SK-N-SH (cell line): Measurements from ENCODE around the gene LETM1. TPM values are rescaled to one million over a fixed set of nuclear protein-coding genes. Genes with fewer than 3 reads are reported as not detected.
A peak's percentile ranks its signal among the peaks of the same experiment; 100 is the strongest.

Experiments
- CTCF ChIA-PET: fragments of 300-600, 350-600 bp; formaldehyde crosslinking; extraction: SDS; loops from one replicate; lab custom pipeline; 2021; lab: Yijun Ruan, JAX
- POLR2A ChIA-PET: fragments of 350-600 bp; sonication (Branson Sonifier 250); formaldehyde crosslinking; extraction: SDS; loops from one replicate; lab custom pipeline; 2020; ENCODE audit warnings: antibody characterized with exemption, inconsistent platforms; lab: Yijun Ruan, JAX
- DNase-seq: peaks from one replicate; pipeline ENCODE4 v3.0.0; 2012
- H2AFZ ChIP-seq: fragments of 200-600 bp; sonication (generic); 2 replicates; pipeline ENCODE4 v1.8.1; 2016; ENCODE audit warnings: antibody characterized with exemption, mild to moderate bottlenecking, low read depth
- H3F3A ChIP-seq: fragments of 200-600 bp; sonication (generic); replicated peaks from 2 replicates; pipeline ENCODE3; 2016; ENCODE audit warnings: antibody characterized with exemption, mild to moderate bottlenecking; ENCODE audit not compliant: insufficient read depth
- H3K27ac ChIP-seq, 2 experiments: fragments of 200-500 bp in 1 of 2; fragments of 200-600 bp in 1 of 2; sonication (Bioruptor generic) in 1 of 2; sonication (generic), shearing (Covaris generic) in 1 of 2; 2 replicates each; pipeline versions ENCODE4 v1.5.1 to v1.6.1; 2014 to 2016; ENCODE audit warnings: low read depth in 2 of 2, inconsistent platforms in 1 of 2, low read length in 1 of 2, mild to moderate bottlenecking in 1 of 2, mixed read lengths in 1 of 2
- H3K27me3 ChIP-seq: fragments of 200-600 bp; sonication (generic), shearing (Covaris generic); 2 replicates; pipeline ENCODE4 v1.6.1; 2016; ENCODE audit warnings: mixed run types; ENCODE audit not compliant: insufficient read depth
- H3K36me3 ChIP-seq, 2 experiments: fragments of 200-500 bp in 1 of 2; fragments of 200-600 bp in 1 of 2; sonication (Bioruptor generic) in 1 of 2; sonication (generic) in 1 of 2; replicated peaks in 1 of 2; 2 replicates each; pipeline versions ENCODE3 to v1.5.1; 2014 to 2016; ENCODE audit warnings: low read length in 1 of 2, mild to moderate bottlenecking in 1 of 2; ENCODE audit not compliant: insufficient read depth in 2 of 2, control insufficient read depth in 1 of 2
- H3K4me1 ChIP-seq, 2 experiments: fragments of 200-500 bp in 1 of 2; fragments of 200-600 bp in 1 of 2; sonication (Bioruptor generic) in 1 of 2; sonication (generic), shearing (Covaris generic) in 1 of 2; 2 replicates each; pipeline versions ENCODE4 v1.5.1 to v1.6.1; 2014 to 2016; ENCODE audit warnings: low read depth in 1 of 2, low read length in 1 of 2, mixed run types in 1 of 2; ENCODE audit not compliant: insufficient read depth in 2 of 2, control insufficient read depth in 1 of 2
- H3K4me2 ChIP-seq: fragments of 200-600 bp; sonication (generic), shearing (Covaris generic); 2 replicates; pipeline ENCODE4 v1.6.1; 2017; ENCODE audit warnings: mixed run types
- H3K4me3 ChIP-seq, 2 experiments: fragments of 200-500 bp in 1 of 2; fragments of 200-600 bp in 1 of 2; sonication (Bioruptor generic) in 1 of 2; sonication (generic), shearing (Covaris generic) in 1 of 2; 2 replicates each; pipeline versions ENCODE4 v1.5.1 to v1.8.1; 2014 to 2016; ENCODE audit warnings: low read depth in 2 of 2, inconsistent platforms in 1 of 2, low read length in 1 of 2, mild to moderate bottlenecking in 1 of 2, mixed read lengths in 1 of 2, moderate library complexity in 1 of 2
- H3K79me2 ChIP-seq: fragments of 200-600 bp; sonication (generic); 2 replicates; pipeline ENCODE4 v1.8.1; 2017; ENCODE audit warnings: mild to moderate bottlenecking; ENCODE audit not compliant: insufficient read depth
- H3K9ac ChIP-seq: fragments of 200-600 bp; sonication (generic); 2 replicates; pipeline ENCODE4 v1.6.1; 2017; ENCODE audit warnings: mixed run types
- H3K9me2 ChIP-seq: fragments of 200-600 bp; sonication (generic); 2 replicates; pipeline ENCODE4 v1.6.1; 2017; ENCODE audit warnings: mixed run types
- H3K9me3 ChIP-seq: fragments of 200-600 bp; sonication (generic); 2 replicates; pipeline ENCODE4 v1.6.1; 2017; ENCODE audit warnings: mixed run types, mild to moderate bottlenecking, moderate library complexity
- H4K20me1 ChIP-seq: fragments of 200-600 bp; sonication (generic); 2 replicates; pipeline ENCODE4 v1.6.1; 2017; ENCODE audit warnings: mild to moderate bottlenecking, mixed run types; ENCODE audit not compliant: insufficient read depth
- CHD2 ChIP-seq: fragments of 150-350 bp; IDR thresholded peaks from 2 replicates; pipeline ENCODE4 v1.6.1; 2018; ENCODE audit warnings: low read length; ENCODE audit not compliant: partially characterized antibody
- ELF1 ChIP-seq: IDR thresholded peaks from 2 replicates; pipeline ENCODE4 v1.4.0; 2012
- EP300 ChIP-seq, 2 experiments: IDR thresholded peaks; 2 replicates each; pipeline versions ENCODE4 v1.4.0 to v1.6.1; 2012; ENCODE audit warnings: borderline replicate concordance in 1 of 2, low read depth in 1 of 2, low read length in 1 of 2
- FOXJ3 ChIP-seq: sonication (generic); formaldehyde crosslinking; IDR thresholded peaks from 2 replicates; pipeline ENCODE4 v1.5.1; 2020; ENCODE audit warnings: mild to moderate bottlenecking, missing genetic modification reagents
- FOXM1 ChIP-seq: IDR thresholded peaks from 2 replicates; pipeline ENCODE4 v1.4.0; 2012; ENCODE audit warnings: low read depth, mild to moderate bottlenecking
- GABPA ChIP-seq: IDR thresholded peaks from 2 replicates; pipeline ENCODE4 v1.4.0; 2012; ENCODE audit warnings: low read depth, mild to moderate bottlenecking
- GATA2 ChIP-seq: sonication (generic); formaldehyde crosslinking; IDR thresholded peaks from 2 replicates; pipeline ENCODE4 v1.5.0; 2020; ENCODE audit warnings: mild to moderate bottlenecking, missing genetic modification reagents
- JUND ChIP-seq: IDR thresholded peaks from 2 replicates; pipeline ENCODE4 v1.4.0; 2012
- MXI1 ChIP-seq: IDR thresholded peaks from 2 replicates; pipeline ENCODE4 v1.6.1; 2012; ENCODE audit warnings: mild to moderate bottlenecking, low read depth, low read length, improper control_type of control experiment
- NFIC ChIP-seq: IDR thresholded peaks from 2 replicates; pipeline ENCODE4 v1.4.0; 2012; ENCODE audit warnings: borderline replicate concordance
- RAD21 ChIP-seq: IDR thresholded peaks from 2 replicates; pipeline ENCODE4 v1.6.1; 2012; ENCODE audit warnings: mild to moderate bottlenecking, low read length
- RFX5 ChIP-seq: IDR thresholded peaks from 2 replicates; pipeline ENCODE4 v1.6.1; 2012; ENCODE audit warnings: mild to moderate bottlenecking, improper control_type of control experiment, low read length
- SMC3 ChIP-seq: IDR thresholded peaks from 2 replicates; pipeline ENCODE4 v1.6.1; 2012; ENCODE audit warnings: low read depth, low read length, improper control_type of control experiment
- TAF1 ChIP-seq: IDR thresholded peaks from 2 replicates; pipeline ENCODE4 v1.6.1; 2012; ENCODE audit warnings: low read depth, mild to moderate bottlenecking, low read length, moderate library complexity, borderline replicate concordance
- TEAD4 ChIP-seq: IDR thresholded peaks from 2 replicates; pipeline ENCODE4 v1.4.0; 2012; ENCODE audit warnings: mild to moderate bottlenecking, borderline replicate concordance; ENCODE audit not compliant: insufficient read depth
- WGBS: methylation state at CpG from one replicate; pipeline ENCODE4 v1.1.6; 2017; ENCODE audit warnings: low lambda C conversion rate; 5-methylcytosine and 5-hydroxymethylcytosine counted together
- polyA plus RNA-seq, 3 experiments: library from polyadenylated mRNA; depleted of rRNA; stranded (reverse); fragments of >200 nt; gene quantifications; 2 replicates each; pipeline ENCODE4 v1.2.3, GENCODE V29; 2012
- TF ChIP-seq, protein P1 (sequence below): IDR thresholded peaks from 2 replicates; pipeline ENCODE4 v1.4.0; 2012; ENCODE audit warnings: low read depth, borderline replicate concordance
- TF ChIP-seq, protein P2 (sequence below): IDR thresholded peaks from 2 replicates; pipeline ENCODE4 v1.6.1; 2012; ENCODE audit warnings: mild to moderate bottlenecking, low read depth, low read length, moderate library complexity
- TF ChIP-seq, protein P3 (sequence below): fragments of 150-350 bp; IDR thresholded peaks from 2 replicates; pipeline ENCODE4 v1.6.1; 2017; ENCODE audit warnings: antibody characterized with exemption, low read length, low read depth, borderline replicate concordance
- TF ChIP-seq, protein P4 (sequence below): IDR thresholded peaks from 2 replicates; pipeline ENCODE4; 2012

The LETM1 gene
- polyA plus RNA-seq, 1 of the 3 experiments (the other 2 are of a cell fraction): 25.8 TPM

DNA sequence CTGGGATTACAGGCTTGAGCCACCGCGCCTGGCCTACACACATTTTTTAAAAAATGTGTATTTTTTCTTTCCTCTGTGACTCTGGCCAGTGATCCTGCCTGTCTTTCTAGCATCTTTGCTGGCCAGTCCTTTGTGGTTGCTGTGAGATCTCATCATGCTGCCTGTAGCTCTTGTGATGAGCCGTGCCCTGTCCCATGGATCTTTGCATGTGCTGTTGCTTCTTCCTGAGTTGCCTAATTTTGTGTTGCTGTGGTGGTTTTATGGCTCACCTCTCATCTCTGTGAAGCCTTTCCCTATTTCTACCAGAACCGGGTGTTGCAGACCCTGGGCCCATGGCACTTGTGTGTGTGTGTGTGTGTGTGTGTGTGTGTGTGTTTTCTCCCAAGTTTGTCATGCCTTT, 23.5 kb upstream of the LETM1 start:
- no peak for DNase-seq
- TF ChIP-seq RFX5: no peak
- no peak for TF ChIP-seq SMC3
- no peak for TF ChIP-seq TEAD4
- TF ChIP-seq, protein P1, sequence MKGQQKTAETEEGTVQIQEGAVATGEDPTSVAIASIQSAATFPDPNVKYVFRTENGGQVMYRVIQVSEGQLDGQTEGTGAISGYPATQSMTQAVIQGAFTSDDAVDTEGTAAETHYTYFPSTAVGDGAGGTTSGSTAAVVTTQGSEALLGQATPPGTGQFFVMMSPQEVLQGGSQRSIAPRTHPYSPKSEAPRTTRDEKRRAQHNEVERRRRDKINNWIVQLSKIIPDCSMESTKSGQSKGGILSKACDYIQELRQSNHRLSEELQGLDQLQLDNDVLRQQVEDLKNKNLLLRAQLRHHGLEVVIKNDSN: no peak
- no peak for TF ChIP-seq RAD21
- no peak for TF ChIP-seq CHD2
- TF ChIP-seq GATA2 (CRISPR knock-in tag): no peak
- no peak for TF ChIP-seq TAF1
- TF ChIP-seq FOXM1: no peak
- no peak for TF ChIP-seq ELF1
- no peak for TF ChIP-seq EP300 (IDR thresholded peaks at IDR 0.05; ENCODE audit: borderline replicate concordance in 1 of 2, low read depth in 1 of 2, low read length in 1 of 2)
- TF ChIP-seq FOXJ3: no peak
- TF ChIP-seq, protein P2, sequence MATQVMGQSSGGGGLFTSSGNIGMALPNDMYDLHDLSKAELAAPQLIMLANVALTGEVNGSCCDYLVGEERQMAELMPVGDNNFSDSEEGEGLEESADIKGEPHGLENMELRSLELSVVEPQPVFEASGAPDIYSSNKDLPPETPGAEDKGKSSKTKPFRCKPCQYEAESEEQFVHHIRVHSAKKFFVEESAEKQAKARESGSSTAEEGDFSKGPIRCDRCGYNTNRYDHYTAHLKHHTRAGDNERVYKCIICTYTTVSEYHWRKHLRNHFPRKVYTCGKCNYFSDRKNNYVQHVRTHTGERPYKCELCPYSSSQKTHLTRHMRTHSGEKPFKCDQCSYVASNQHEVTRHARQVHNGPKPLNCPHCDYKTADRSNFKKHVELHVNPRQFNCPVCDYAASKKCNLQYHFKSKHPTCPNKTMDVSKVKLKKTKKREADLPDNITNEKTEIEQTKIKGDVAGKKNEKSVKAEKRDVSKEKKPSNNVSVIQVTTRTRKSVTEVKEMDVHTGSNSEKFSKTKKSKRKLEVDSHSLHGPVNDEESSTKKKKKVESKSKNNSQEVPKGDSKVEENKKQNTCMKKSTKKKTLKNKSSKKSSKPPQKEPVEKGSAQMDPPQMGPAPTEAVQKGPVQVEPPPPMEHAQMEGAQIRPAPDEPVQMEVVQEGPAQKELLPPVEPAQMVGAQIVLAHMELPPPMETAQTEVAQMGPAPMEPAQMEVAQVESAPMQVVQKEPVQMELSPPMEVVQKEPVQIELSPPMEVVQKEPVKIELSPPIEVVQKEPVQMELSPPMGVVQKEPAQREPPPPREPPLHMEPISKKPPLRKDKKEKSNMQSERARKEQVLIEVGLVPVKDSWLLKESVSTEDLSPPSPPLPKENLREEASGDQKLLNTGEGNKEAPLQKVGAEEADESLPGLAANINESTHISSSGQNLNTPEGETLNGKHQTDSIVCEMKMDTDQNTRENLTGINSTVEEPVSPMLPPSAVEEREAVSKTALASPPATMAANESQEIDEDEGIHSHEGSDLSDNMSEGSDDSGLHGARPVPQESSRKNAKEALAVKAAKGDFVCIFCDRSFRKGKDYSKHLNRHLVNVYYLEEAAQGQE: no peak
- TF ChIP-seq GABPA: no peak
- TF ChIP-seq, protein P3, sequence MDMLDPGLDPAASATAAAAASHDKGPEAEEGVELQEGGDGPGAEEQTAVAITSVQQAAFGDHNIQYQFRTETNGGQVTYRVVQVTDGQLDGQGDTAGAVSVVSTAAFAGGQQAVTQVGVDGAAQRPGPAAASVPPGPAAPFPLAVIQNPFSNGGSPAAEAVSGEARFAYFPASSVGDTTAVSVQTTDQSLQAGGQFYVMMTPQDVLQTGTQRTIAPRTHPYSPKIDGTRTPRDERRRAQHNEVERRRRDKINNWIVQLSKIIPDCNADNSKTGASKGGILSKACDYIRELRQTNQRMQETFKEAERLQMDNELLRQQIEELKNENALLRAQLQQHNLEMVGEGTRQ: no peak
- TF ChIP-seq NFIC: no peak
- TF ChIP-seq JUND: no peak
- TF ChIP-seq, protein P4, sequence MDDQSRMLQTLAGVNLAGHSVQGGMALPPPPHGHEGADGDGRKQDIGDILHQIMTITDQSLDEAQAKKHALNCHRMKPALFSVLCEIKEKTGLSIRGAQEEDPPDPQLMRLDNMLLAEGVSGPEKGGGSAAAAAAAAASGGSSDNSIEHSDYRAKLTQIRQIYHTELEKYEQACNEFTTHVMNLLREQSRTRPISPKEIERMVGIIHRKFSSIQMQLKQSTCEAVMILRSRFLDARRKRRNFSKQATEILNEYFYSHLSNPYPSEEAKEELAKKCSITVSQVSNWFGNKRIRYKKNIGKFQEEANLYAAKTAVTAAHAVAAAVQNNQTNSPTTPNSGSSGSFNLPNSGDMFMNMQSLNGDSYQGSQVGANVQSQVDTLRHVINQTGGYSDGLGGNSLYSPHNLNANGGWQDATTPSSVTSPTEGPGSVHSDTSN: no peak
- TF ChIP-seq MXI1: no peak
- WGBS: 79% methylated on average over 4 of the region's 4 CpGs
- Histone ChIP-seq H3K27ac (0 out of 4 replicates have a peak overlapping the region, but pooled peaks of 1 of the 2 experiments have one; percentile 46), H3K9ac (no peak overlapping the region), H4K20me1 (peaks cover 86% of the 10 kb centered on the region), H3K9me3 (no peaks in the 10 kb centered on the region), H3K79me2 (peaks cover 100% of the 10 kb centered on the region), H3K4me1 (peaks cover 0 to 3% of the 10 kb centered on the region in 2 experiments; a peak in 1 of 4 replicates), H2AFZ (no peak overlapping the region), H3K27me3 (no peaks in the 10 kb centered on the region), H3K4me2 (no peak overlapping the region), H3K4me3 (no peak overlapping the region), H3K36me3 (no peaks in the 10 kb centered on the region), H3F3A (no peaks in the 10 kb centered on the region), H3K9me2 (no peaks in the 10 kb centered on the region)
- ChIA-PET POLR2A (no interaction called here), CTCF (interaction anchor here (0.8 to 2.6 kb wide), 2 partner anchors 20 to 131 kb away, joined by 3 to 14 read pairs; no protein-coding TSS in a partner anchor)
